HCT116 (cell line): ENCODE measurements around the gene SMARCA2. TPM values are rescaled to one million over a fixed set of nuclear protein-coding genes. Genes with fewer than 3 reads are reported as not detected.

Experiments
- ATAC-seq: fragments of 200-7000 bp; cut with Tn5 transposase; 2 replicates; pipeline ENCODE4 v1.9.1; 2020; ENCODE audit warnings: mild to moderate bottlenecking, moderate library complexity
- BruUV-seq: library from RNA; stranded (reverse); fragments of 400-500 nt; replicated peaks from 2 replicates; lab custom pipeline; 2021; lab: Mats Ljungman, UMichigan
- CTCF ChIA-PET: fragments of 300-600 bp; sonication (Branson Sonifier 250); formaldehyde crosslinking; loops from one replicate; lab custom pipeline; 2021; ENCODE audit warnings: antibody characterized with exemption; lab: Charles Lee
- POLR2A ChIA-PET: fragments of 300-600, 350-600 bp; sonication (Branson Sonifier 250); formaldehyde crosslinking; loops from one replicate; lab custom pipeline; 2021; ENCODE audit warnings: antibody characterized with exemption; lab: Charles Lee
- RAD21 ChIA-PET, 2 experiments: fragments of 300-600 bp; sonication (Branson Sonifier 250); formaldehyde crosslinking; loops; one replicate each; lab custom pipeline; 2023; ENCODE audit warnings: low total read pairs in 2 of 2; ENCODE audit not compliant: uncharacterized antibody in 2 of 2, unreplicated experiment in 2 of 2, low non-redundant PET in 1 of 2; lab: Charles Lee
- DNase-seq: peaks from one replicate; pipeline ENCODE4 v3.0.0-alpha.2; 2010; ENCODE audit warnings: low read depth, low spot score
- H2AFZ ChIP-seq: fragments of 200-600 bp; shearing (Covaris generic), sonication (generic); 2 replicates; pipeline ENCODE4 v1.6.1; 2017; ENCODE audit warnings: low read depth, mixed run types, mixed read lengths, antibody characterized with exemption, low read length; ENCODE audit not compliant: poor library complexity, severe bottlenecking
- H3K27ac ChIP-seq: 2 replicates; pipeline ENCODE4 v1.5.1; 2012; ENCODE audit warnings: low read depth, low read length
- H3K27me3 ChIP-seq: fragments of 200-600 bp; sonication (generic); 2 replicates; pipeline ENCODE4 v1.6.1; 2016; ENCODE audit warnings: mixed run types, low read length, mixed read lengths; ENCODE audit not compliant: insufficient read depth
- H3K36me3 ChIP-seq, 2 experiments: fragments of 200-500 bp in 1 of 2; fragments of 200-600 bp in 1 of 2; sonication (Bioruptor generic) in 1 of 2; sonication (generic) in 1 of 2; 2 replicates each; pipeline versions ENCODE4 v1.5.1 to v1.6.1; 2014 to 2016; ENCODE audit warnings: low read length in 2 of 2, inconsistent platforms in 1 of 2, mixed read lengths in 1 of 2, mixed run types in 1 of 2; ENCODE audit not compliant: insufficient read depth in 2 of 2, control insufficient read depth in 1 of 2
- H3K4me1 ChIP-seq, 2 experiments: fragments of 200-600 bp in 1 of 2; sonication (generic) in 1 of 2; 2 replicates each; pipeline versions ENCODE4 v1.5.1 to v1.6.1; 2012 to 2017; ENCODE audit warnings: low read length in 2 of 2, inconsistent platforms in 1 of 2, mild to moderate bottlenecking in 1 of 2, mixed read lengths in 1 of 2, mixed run types in 1 of 2, moderate library complexity in 1 of 2; ENCODE audit not compliant: insufficient read depth in 2 of 2, control insufficient read depth in 1 of 2
- H3K4me2 ChIP-seq: fragments of 200-600 bp; sonication (generic); 2 replicates; pipeline ENCODE4 v1.6.1; 2017; ENCODE audit warnings: mixed run types, low read length, mixed read lengths
- H3K4me3 ChIP-seq, 2 experiments: fragments of 200-600 bp in 1 of 2; sonication (generic) in 1 of 2; replicated peaks in 1 of 2; 2 replicates each; pipeline ENCODE4 v1.5.1; 2011 to 2016; ENCODE audit warnings: low read length in 2 of 2, control low read depth in 1 of 2, low read depth in 1 of 2, mild to moderate bottlenecking in 1 of 2, mixed read lengths in 1 of 2, mixed run types in 1 of 2
- H3K79me2 ChIP-seq: fragments of 200-600 bp; sonication (generic); 2 replicates; pipeline ENCODE4 v1.6.1; 2017; ENCODE audit warnings: mild to moderate bottlenecking, mixed run types, low read length, moderate library complexity, mixed read lengths; ENCODE audit not compliant: insufficient read depth
- H3K9ac ChIP-seq: fragments of 200-600 bp; sonication (generic); 2 replicates; pipeline ENCODE4 v1.6.1; 2016; ENCODE audit warnings: low read length, mixed read lengths
- H3K9me2 ChIP-seq: fragments of 200-600 bp; sonication (generic), shearing (Covaris generic); 2 replicates; pipeline ENCODE4 v1.6.1; 2017; ENCODE audit warnings: mixed run types, mild to moderate bottlenecking, moderate library complexity; ENCODE audit not compliant: insufficient read depth
- H3K9me3 ChIP-seq, 2 experiments: fragments of 200-500 bp in 1 of 2; fragments of 200-600 bp in 1 of 2; sonication (Bioruptor generic) in 1 of 2; sonication (generic) in 1 of 2; 2 replicates each; pipeline ENCODE4 v1.6.1; 2014 to 2017; ENCODE audit warnings: low read length in 2 of 2, mixed read lengths in 2 of 2, inconsistent platforms in 1 of 2, low read depth in 1 of 2, mild to moderate bottlenecking in 1 of 2, mixed run types in 1 of 2, moderate library complexity in 1 of 2; ENCODE audit not compliant: control insufficient read depth in 1 of 2, insufficient read depth in 1 of 2
- H4K20me1 ChIP-seq: fragments of 200-600 bp; sonication (generic), shearing (Covaris generic); 2 replicates; pipeline ENCODE4 v1.6.1; 2017; ENCODE audit warnings: mixed run types, mild to moderate bottlenecking, moderate library complexity; ENCODE audit not compliant: insufficient read depth
- CEBPB ChIP-seq: IDR thresholded peaks from 2 replicates; pipeline ENCODE4 v1.6.1; 2012; ENCODE audit warnings: low read depth
- CTCF ChIP-seq, 3 experiments: fragments of 200-600 bp in 1 of 3; sonication (generic) in 1 of 3; IDR thresholded peaks in 2 of 3; conservative IDR thresholded peaks in 1 of 3; 2 replicates each; pipeline ENCODE4 v1.5.1; 2012 to 2017; ENCODE audit warnings: low read depth in 2 of 3, low read length in 2 of 3, antibody characterized with exemption in 1 of 3, borderline replicate concordance in 1 of 3, control low read depth in 1 of 3, mild to moderate bottlenecking in 1 of 3, mixed read lengths in 1 of 3, mixed run types in 1 of 3, moderate library complexity in 1 of 3; ENCODE audit not compliant: insufficient read depth in 1 of 3
- EZH2phosphoT487 ChIP-seq: fragments of 200-600 bp; IDR thresholded peaks from 2 replicates; pipeline ENCODE4 v1.6.1; 2018; ENCODE audit warnings: antibody characterized with exemption, borderline replicate concordance
- FOSL1 ChIP-seq: IDR thresholded peaks from 2 replicates; pipeline ENCODE4 v1.6.1; 2012; ENCODE audit warnings: low read depth
- RAD21 ChIP-seq: IDR thresholded peaks from 2 replicates; pipeline ENCODE4 v1.6.1; 2012; ENCODE audit warnings: low read depth, mild to moderate bottlenecking
- REST ChIP-seq: IDR thresholded peaks from 2 replicates; pipeline ENCODE4 v1.6.1; 2012; ENCODE audit warnings: low read depth
- SRF ChIP-seq: IDR thresholded peaks from 2 replicates; pipeline ENCODE4 v1.6.1; 2012; ENCODE audit warnings: low read depth
- intact Hi-C: fragments of 100-400 bp; cut with micrococcal nuclease; formaldehyde crosslinking; loops from 2 replicates; pipeline ENCODE4 v1.10.0; 2022
- total RNA-seq: library from RNA; stranded (reverse); gene quantifications from one replicate; pipeline ENCODE4 v1.2.1, GENCODE V29; 2021; ENCODE audit not compliant: unreplicated experiment

The SMARCA2 gene
- total RNA-seq, 1 experiment from 2014 or later, result 14.7 TPM

GRCh38 chr9:2229109-2229721, 214.1 kb downstream of the SMARCA2 start:
- Histone ChIP-seq H2AFZ (no peak overlapping the region), H3K9me3 (no peaks in the 10 kb centered on the region), H3K9ac (no peak overlapping the region), H3K27me3 (no peaks in the 10 kb centered on the region), H3K79me2 (no peaks in the 10 kb centered on the region), H3K36me3 (no peaks in the 10 kb centered on the region), H3K4me2 (no peak overlapping the region), H3K4me3 (no peak overlapping the region), H3K4me1 (no peaks in the 10 kb centered on the region), H3K27ac (no peak overlapping the region), H4K20me1 (no peaks in the 10 kb centered on the region), H3K9me2 (no peaks in the 10 kb centered on the region)
- TF ChIP-seq CEBPB, result no peak
- TF ChIP-seq EZH2phosphoT487, result no peak
- TF ChIP-seq FOSL1, result no peak
- DNase-seq (no peak), ATAC-seq (no peak)
- intact Hi-C loops, result no loop called here
- POLR2A ChIA-PET, result no interaction called here
- no TSS peak for BruUV-seq
- CTCF ChIA-PET, result no interaction called here
- RAD21 ChIA-PET, result no interaction called here

- DNase-seq, result no peak
- peak; percentile 43 for TF ChIP-seq RAD21
- no peak for TF ChIP-seq EZH2phosphoT487
- TF ChIP-seq SRF, result no peak
- TF ChIP-seq REST, result no peak
- peak in 1 of 3 experiments; percentile 19; a peak in 1 of 6 replicates for TF ChIP-seq CTCF (IDR thresholded peaks at IDR 0.05 in 2 of 3, conservative IDR thresholded peaks at IDR 0.05 in 1 of 3; ENCODE audit: borderline replicate concordance in 1 of 3, insufficient read depth in 1 of 3, low read depth in 2 of 3, low read length in 2 of 3)
- ChIA-PET RAD21 (no interaction called here), POLR2A (no interaction called here), CTCF (no interaction called here)
- Histone ChIP-seq H4K20me1 (no peaks in the 10 kb centered on the region), H3K9me2 (no peaks in the 10 kb centered on the region), H3K79me2 (no peaks in the 10 kb centered on the region), H3K4me3 (no peak overlapping the region), H3K27me3 (no peaks in the 10 kb centered on the region), H3K4me2 (no peak overlapping the region), H3K4me1 (no peaks in the 10 kb centered on the region), H3K27ac (no peak overlapping the region), H3K9me3 (no peaks in the 10 kb centered on the region), H3K9ac (no peak overlapping the region), H3K36me3 (no peaks in the 10 kb centered on the region), H2AFZ (no peak overlapping the region)
- intact Hi-C loops, result no loop called here
- no TSS peak for BruUV-seq
- ATAC-seq, result peak; percentile 53
Observed at GRCh38 chr9:2230362-2230761, 215.2 kb downstream of the SMARCA2 start.
